Brain pericyte (primary cell): ENCODE data around the gene RBSN.

Experiments
- DNase-seq: peaks from one replicate; pipeline ENCODE4 v3.0.0-alpha.2; 2012; ENCODE audit warnings: low read depth, low spot score

RBSN gene

GRCh38 chr3:15060029-15060428 is 38.9 kb downstream of the RBSN start:
- no peak for DNase-seq

GRCh38 chr3:15056676-15057404 is 42.1 kb downstream of the RBSN start:
- no peak for DNase-seq

GRCh38 chr3:15055019-15055557 is 43.9 kb downstream of the RBSN start:
- no peak for DNase-seq

- DNase-seq, result no peak
Observed at GRCh38 chr3:15053541-15053940, 45.4 kb downstream of the RBSN start.

- DNase-seq, result no peak
Observed at GRCh38 chr3:15052335-15053242, 46.4 kb downstream of the RBSN start.

GRCh38 chr3:15051531-15051930 is 47.4 kb downstream of the RBSN start:
- DNase-seq, result no peak

- DNase-seq, result no peak
Observed at GRCh38 chr3:15050405-15051092, 48.4 kb downstream of the RBSN start.

- no peak for DNase-seq
Observed at GRCh38 chr3:15049584-15049983, 49.4 kb downstream of the RBSN start.

GRCh38 chr3:15045667-15046066 is 53.3 kb downstream of the RBSN start:
- DNase-seq, result no peak

GRCh38 chr3:15044326-15044725 is 54.6 kb downstream of the RBSN start:
- no peak for DNase-seq

- no peak for DNase-seq
Observed at GRCh38 chr3:15043408-15044171, 55.4 kb downstream of the RBSN start.

- DNase-seq, result no peak
Observed at GRCh38 chr3:15042936-15043335, 56.0 kb downstream of the RBSN start.

- DNase-seq, result no peak
Observed at GRCh38 chr3:15041950-15042349, 57.0 kb downstream of the RBSN start.

GRCh38 chr3:15040844-15041243 is 58.1 kb downstream of the RBSN start:
- DNase-seq, result no peak

GRCh38 chr3:15038306-15038705 is 60.6 kb downstream of the RBSN start:
- DNase-seq, result no peak

GRCh38 chr3:15033103-15033502 is 65.8 kb downstream of the RBSN start:
- DNase-seq, result no peak

- DNase-seq, result no peak
Observed at GRCh38 chr3:15032650-15033049, 66.3 kb downstream of the RBSN start.

- no peak for DNase-seq
Observed at GRCh38 chr3:15029625-15030024, 69.3 kb downstream of the RBSN start.

- DNase-seq, result no peak
Observed at GRCh38 chr3:15023719-15024118, 75.2 kb downstream of the RBSN start.

- no peak for DNase-seq
Observed at GRCh38 chr3:15023249-15023648, 75.7 kb downstream of the RBSN start.
